ENCODE data around the gene CKM. TPM values are rescaled to one million over a fixed set of nuclear protein-coding genes. Genes with fewer than 3 reads are reported as not detected.

The CKM gene
- total and polyA plus RNA-seq, 2 of the 4 experiments (the other 2 are of a cell fraction) = not detected

DNA sequence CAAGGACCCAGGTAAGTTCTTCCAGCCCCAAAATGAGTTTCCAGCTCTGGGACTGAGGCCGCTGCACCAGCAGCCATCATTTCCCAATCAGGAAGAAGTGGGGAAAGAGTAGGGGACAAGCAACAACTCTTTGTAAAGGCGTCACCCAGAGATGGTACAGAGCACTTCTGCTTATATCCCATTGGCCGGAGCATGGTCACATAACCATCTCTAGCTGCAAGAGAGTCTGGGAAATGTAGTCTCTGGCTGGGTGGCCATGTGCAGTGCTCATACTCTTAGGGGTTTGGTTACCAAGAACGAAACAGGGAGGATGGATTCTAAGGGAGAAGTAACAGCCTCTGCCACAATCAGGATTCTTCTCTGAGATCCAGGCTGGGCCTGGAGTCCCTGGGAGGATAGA lies 26.3 kb downstream of the CKM start:
- Histone ChIP-seq H3K9me1 (ENCODE audit: insufficient read depth, low read length) (no peaks in the 10 kb centered on the region; the same call in 1 of the 2 replicates), H3K4ac (ENCODE audit: low read depth, low read length) (no peak overlapping the region), H2BK120ac (ENCODE audit: low read depth, low read length) (no peak overlapping the region), H4K20me1 (ENCODE audit: insufficient read depth, low read length) (no peaks in the 10 kb centered on the region), H3K36me3 (ENCODE audit: control insufficient read depth, insufficient read depth, low read length) (peaks cover 42% of the 10 kb centered on the region), H3K9ac (ENCODE audit: low read depth, low read length) (no peak overlapping the region), H3K56ac (ENCODE audit: extremely low read depth, insufficient read depth, low read length) (no peak overlapping the region), H2AK9ac (replicated peaks; ENCODE audit: low read depth, low read length, poor library complexity) (no peak overlapping the region), H3K79me1 (ENCODE audit: low read depth in 1 of 2, low read length in 2 of 2) (no peaks in the 10 kb centered on the region), H4K5ac (ENCODE audit: low read depth, low read length) (no peak overlapping the region), H3K18ac (ENCODE audit: low read depth, low read length) (no peak overlapping the region), H3K4me2 (ENCODE audit: low read depth, low read length) (no peak overlapping the region), H2AFZ (replicated peaks; ENCODE audit: low read length, poor library complexity) (no peak overlapping the region), H3K23ac (ENCODE audit: low read depth, low read length) (no peak overlapping the region), H2BK15ac (ENCODE audit: low read depth, low read length) (no peak overlapping the region), H2BK5ac (ENCODE audit: low read depth, low read length, poor library complexity, severe bottlenecking) (no peak overlapping the region), H3K27me3 (ENCODE audit: control insufficient read depth, insufficient read depth, low read length) (no peaks in the 10 kb centered on the region), H4K8ac (ENCODE audit: low read depth in 2 of 2, low read length in 2 of 2) (no peak overlapping the region), H3K9me3 (ENCODE audit: control insufficient read depth, insufficient read depth, low read length) (no peaks in the 10 kb centered on the region; the same call in 1 of the 2 replicates), H4K91ac (ENCODE audit: insufficient read depth, low read depth, low read length) (no peak overlapping the region), H3K14ac (replicated peaks; ENCODE audit: low read depth, low read length) (no peak overlapping the region), H3K27ac (ENCODE audit: insufficient read depth, low read length) (no peak overlapping the region), H3K4me3 (ENCODE audit: insufficient read depth, low read depth, low read length) (no peak overlapping the region), H2BK20ac (ENCODE audit: low read depth, low read length) (no peak overlapping the region), H2AK5ac (ENCODE audit: low read depth, low read length) (no peak overlapping the region), H3K4me1 (ENCODE audit: control insufficient read depth, insufficient read depth, low read length) (no peaks in the 10 kb centered on the region)
- ChIA-PET POLR2A (ENCODE audit: unreplicated experiment) (no interaction called here), CTCF (no interaction called here)
- dilution Hi-C loops (cut with HindIII; ENCODE audit: low sequenced_read_pairs, unreplicated experiment) (no loop called here), in situ Hi-C loops (cut with MboI; ENCODE audit: low sequenced_read_pairs) (no loop called here), intact Hi-C loops (cut with micrococcal nuclease) (no loop called here)
- TF ChIP-seq FOS (IDR thresholded peaks at IDR 0.05; ENCODE audit: low read depth, low read length) = no peak
- TF ChIP-seq, protein P1, sequence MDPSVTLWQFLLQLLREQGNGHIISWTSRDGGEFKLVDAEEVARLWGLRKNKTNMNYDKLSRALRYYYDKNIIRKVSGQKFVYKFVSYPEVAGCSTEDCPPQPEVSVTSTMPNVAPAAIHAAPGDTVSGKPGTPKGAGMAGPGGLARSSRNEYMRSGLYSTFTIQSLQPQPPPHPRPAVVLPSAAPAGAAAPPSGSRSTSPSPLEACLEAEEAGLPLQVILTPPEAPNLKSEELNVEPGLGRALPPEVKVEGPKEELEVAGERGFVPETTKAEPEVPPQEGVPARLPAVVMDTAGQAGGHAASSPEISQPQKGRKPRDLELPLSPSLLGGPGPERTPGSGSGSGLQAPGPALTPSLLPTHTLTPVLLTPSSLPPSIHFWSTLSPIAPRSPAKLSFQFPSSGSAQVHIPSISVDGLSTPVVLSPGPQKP (IDR thresholded peaks at IDR 0.05; ENCODE audit: borderline replicate concordance, low read depth, low read length) = no peak
- no TSS peak for BruUV-seq (replicated peaks)
- DNase-seq = no peak
- ATAC-seq (ENCODE audit: low read depth) = no peak
- no CpG with 5 or more reads among the region's 4 CpGs for WGBS, 2 experiments (ENCODE audit: extremely low coverage in 2 of 2, insufficient read length in 1 of 2)

Measured in IMR-90 (cell line).